Lung (tissue), 12 donors: Measurements from ENCODE around the gene BMPER. TPM values are rescaled to one million over a fixed set of nuclear protein-coding genes. Genes with fewer than 3 reads are reported as not detected.

Experiments used
- ATAC-seq: fragments of 200-7000 bp; cut with Tn5 transposase; one replicate; pipeline ENCODE4 v1.9.1; 2020; ENCODE audit warnings: moderate number of reproducible peaks; ENCODE audit not compliant: insufficient read depth, low FRiP score
- DNase-seq, 3 donors: peaks; one replicate each; pipeline ENCODE4 v3.0.0-alpha.2; 2013 to 2017
- H3K27ac ChIP-seq, 2 donors: one replicate each; pipeline ENCODE4 v1.5.1; 2013; ENCODE audit warnings: mild to moderate bottlenecking in 2 of 2, moderate library complexity in 2 of 2, control low read depth in 1 of 2, inconsistent platforms in 1 of 2, low read depth in 1 of 2, low read length in 1 of 2
- H3K27me3 ChIP-seq, 3 donors: one replicate each; pipeline ENCODE4 v1.5.1; 2013; ENCODE audit warnings: low read length in 2 of 3; ENCODE audit not compliant: control insufficient read depth in 3 of 3, insufficient read depth in 3 of 3
- H3K36me3 ChIP-seq, 4 donors: one replicate each; pipeline ENCODE4 v1.5.1; 2013; ENCODE audit warnings: low read length in 4 of 4, mild to moderate bottlenecking in 1 of 4, moderate library complexity in 1 of 4; ENCODE audit not compliant: control insufficient read depth in 4 of 4, insufficient read depth in 4 of 4
- H3K4me1 ChIP-seq, 5 donors: one replicate each; pipeline ENCODE4 v1.5.1; 2013; ENCODE audit warnings: low read length in 5 of 5, mild to moderate bottlenecking in 2 of 5, moderate library complexity in 1 of 5; ENCODE audit not compliant: control insufficient read depth in 5 of 5, insufficient read depth in 5 of 5
- H3K4me3 ChIP-seq: one replicate; pipeline ENCODE4 v1.5.1; 2013; ENCODE audit warnings: mild to moderate bottlenecking, control low read depth, moderate library complexity
- H3K9ac ChIP-seq, 2 donors: one replicate each; pipeline ENCODE4 v1.5.1; 2013; ENCODE audit warnings: low read length in 2 of 2, control low read depth in 1 of 2; ENCODE audit not compliant: insufficient read depth in 1 of 2
- H3K9me3 ChIP-seq, 4 donors: one replicate each; pipeline ENCODE4 v1.5.1; 2013; ENCODE audit warnings: low read length in 3 of 4, mild to moderate bottlenecking in 1 of 4, moderate library complexity in 1 of 4; ENCODE audit not compliant: control insufficient read depth in 4 of 4, insufficient read depth in 3 of 4
- CTCF ChIP-seq: IDR thresholded peaks from 2 replicates; pipeline ENCODE4 v1.5.1; 2012; ENCODE audit warnings: mild to moderate bottlenecking; ENCODE audit errors: control extremely low read depth, extremely low read depth
- WGBS, 2 donors: extraction: QIAGEN DNeasy Blood & Tissue Kit; methylation state at CpG; one replicate each; pipeline ENCODE4 v1.1.7; 2013; 5-methylcytosine and 5-hydroxymethylcytosine counted together
- polyA plus RNA-seq, 2 donors: library from polyadenylated mRNA; stranded (reverse); fragments of 200-250 nt; gene quantifications; one replicate each; pipeline ENCODE4 v1.2.1, GENCODE V29; 2013
- total RNA-seq, 2 donors: library from RNA; depleted of rRNA in 1 of 2; stranded (reverse); fragments of >200 nt in 1 of 2; gene quantifications; one replicate each; pipeline ENCODE4 v1.2.1, GENCODE V29; 2014 to 2021
- donor health status: control.
- donor health status: control.
- donor health status: Bipolar disorder and iron deficiency.
- donor health status: healthy.
- donor health status: DM: yes; HTN: yes; CAD: no.

Gene BMPER
- total and polyA plus RNA-seq, 4 donors: 3.7 to 51.0 (median 9.0) TPM

- Histone ChIP-seq H3K27ac (no peak overlapping the region), H3K9me3 (no peaks in the 10 kb centered on the region), H3K4me1 (peaks cover 0 to 6% (median 0%) of the 10 kb centered on the region in 5 donors), H3K36me3 (no peaks in the 10 kb centered on the region), H3K4me3 (no peak overlapping the region), H3K9ac (no peak overlapping the region), H3K27me3 (no peaks in the 10 kb centered on the region)
- DNase-seq (peak in 2 of 3 donors; percentile 38 to 81), ATAC-seq (no peak)
- WGBS, 2 donors: 65 to 76% methylated on average over 3 of the region's 3 CpGs
- TF ChIP-seq CTCF: no peak
These were observed 28.6 kb upstream of the BMPER start for GRCh38 chr7:33876596-33877274.

GRCh38 chr7:33880787-33881186 is 24.6 kb upstream of the BMPER start:
- no peak for DNase-seq
- Histone ChIP-seq H3K27ac (no peak overlapping the region), H3K27me3 (no peaks in the 10 kb centered on the region), H3K4me3 (no peak overlapping the region), H3K4me1 (peaks cover 0 to 16% (median 0%) of the 10 kb centered on the region in 5 donors), H3K9ac (no peak overlapping the region), H3K9me3 (peaks cover 0 to 3% (median 0%) of the 10 kb centered on the region in 4 donors), H3K36me3 (no peaks in the 10 kb centered on the region)
- no peak for TF ChIP-seq CTCF
- no peak for ATAC-seq

GRCh38 chr7:33881316-33881715 is 24.0 kb upstream of the BMPER start:
- no peak overlapping the region for H3K4me3 ChIP-seq
- no peaks in the 10 kb centered on the region for H3K27me3 ChIP-seq
- no peak overlapping the region for H3K27ac ChIP-seq
- DNase-seq (no peak), ATAC-seq (no peak)
- peaks cover 0 to 3% (median 0%) of the 10 kb centered on the region in 4 donors for H3K9me3 ChIP-seq
- H3K36me3 ChIP-seq: no peaks in the 10 kb centered on the region
- no peak for TF ChIP-seq CTCF
- WGBS, 2 donors: 79 to 89% methylated on average over 4 of the region's 4 CpGs
- peaks cover 0 to 19% (median 2%) of the 10 kb centered on the region in 5 donors for H3K4me1 ChIP-seq
- H3K9ac ChIP-seq: no peak overlapping the region
